Measurements from ENCODE around the gene MEGF6.

The MEGF6 gene

DNA sequence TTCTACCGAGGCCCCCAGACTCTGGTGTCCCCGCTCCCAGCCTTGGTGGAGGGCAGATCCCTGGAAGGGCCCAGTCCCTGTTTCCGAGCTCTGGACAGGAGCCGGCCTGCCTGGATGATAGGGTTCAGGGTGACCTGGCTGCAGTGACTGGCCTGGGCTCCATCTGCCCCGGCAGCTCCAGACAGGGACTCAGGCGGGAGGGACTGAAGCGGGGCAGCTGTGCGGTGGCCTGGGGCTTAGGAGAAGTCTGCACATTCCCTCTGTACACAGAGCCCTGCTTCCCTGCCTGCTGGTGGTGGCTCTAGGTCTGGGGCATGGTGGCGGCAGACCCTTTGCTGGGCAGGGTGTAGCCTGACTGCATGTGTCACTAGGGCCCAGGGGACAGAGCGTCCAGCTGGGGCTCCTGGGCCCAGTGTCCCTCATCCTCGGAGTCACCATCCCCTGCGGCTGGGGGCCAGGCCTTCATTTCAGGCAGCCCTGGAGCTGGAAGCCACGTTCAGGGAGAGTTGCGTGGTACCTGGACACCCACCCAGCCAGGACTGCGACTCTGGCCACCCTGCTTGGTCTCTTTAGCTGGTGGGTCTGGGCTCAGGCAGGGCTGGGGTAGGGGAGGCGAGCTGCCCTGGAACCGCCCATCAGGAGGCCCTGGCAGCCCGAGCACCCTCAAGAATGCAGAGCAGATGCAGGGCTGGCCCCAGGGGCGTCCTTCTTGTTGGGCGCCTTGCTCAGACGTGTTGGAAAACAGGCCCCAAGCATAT is 147.2 kb downstream of the MEGF6 start:
- no peaks in the 10 kb centered on the region for H3K36me3 Mint-ChIP-seq (ENCODE audit: low read depth)
- no peaks in the 10 kb centered on the region for H3K4me1 Mint-ChIP-seq (ENCODE audit: low read depth)
- H3K27me3 Mint-ChIP-seq: peaks cover 3% of the 10 kb centered on the region
- no peak overlapping the region for H3K27ac Mint-ChIP-seq
- H3K9me3 Mint-ChIP-seq: no peaks in the 10 kb centered on the region
- no peak overlapping the region for H3K4me3 Mint-ChIP-seq
- intact Hi-C loops (cut with micrococcal nuclease): no loop called here

DNA sequence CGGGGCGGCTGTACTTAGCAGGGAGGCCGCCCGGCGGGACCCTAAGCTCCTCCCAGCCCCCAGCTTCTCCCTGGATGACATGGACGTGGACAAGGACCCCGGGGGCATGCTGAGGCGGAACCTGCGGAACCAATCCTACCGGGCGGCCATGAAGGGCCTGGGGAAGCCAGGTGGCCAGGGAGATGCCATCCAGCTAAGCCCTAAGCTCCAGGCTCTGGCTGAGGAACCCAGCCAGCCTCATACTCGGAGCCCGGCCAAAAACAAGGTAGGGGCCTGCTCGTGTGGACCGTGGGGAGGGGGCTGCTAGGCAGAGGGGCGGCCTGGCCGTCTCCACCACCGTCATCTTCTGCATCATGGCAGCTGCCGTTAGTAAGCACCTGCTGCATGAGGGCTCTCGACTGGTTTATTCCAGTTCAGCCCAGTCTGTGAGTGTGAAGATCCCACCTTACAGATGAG is 147.9 kb downstream of the MEGF6 start:
- Mint-ChIP-seq H3K9me3 (no peaks in the 10 kb centered on the region), H3K36me3 (ENCODE audit: low read depth) (no peaks in the 10 kb centered on the region), H3K27ac (no peak overlapping the region), H3K4me3 (no peak overlapping the region), H3K4me1 (ENCODE audit: low read depth) (no peaks in the 10 kb centered on the region), H3K27me3 (peaks cover 7% of the 10 kb centered on the region)
- intact Hi-C loops (cut with micrococcal nuclease): no loop called here

DNA sequence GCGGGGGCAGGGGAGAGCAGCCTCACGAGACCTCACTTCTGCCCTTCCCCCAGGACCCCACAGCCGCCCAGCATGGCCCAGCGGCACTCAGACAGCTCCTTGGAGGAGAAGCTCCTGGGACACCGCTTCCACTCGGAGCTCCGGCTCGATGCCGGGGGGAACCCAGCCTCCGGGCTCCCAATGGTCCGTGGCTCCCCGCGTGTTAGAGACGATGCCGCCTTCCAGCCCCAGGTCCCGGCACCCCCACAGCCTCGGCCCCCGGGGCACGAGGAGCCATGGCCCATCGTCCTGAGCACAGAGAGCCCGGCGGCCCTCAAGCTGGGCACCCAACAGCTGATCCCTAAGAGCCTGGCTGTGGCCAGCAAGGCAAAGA is 148.3 kb downstream of the MEGF6 start:
- intact Hi-C loops (cut with micrococcal nuclease): no loop called here
- Mint-ChIP-seq H3K27ac (no peak overlapping the region), H3K27me3 (peaks cover 9% of the 10 kb centered on the region), H3K4me3 (no peak overlapping the region), H3K9me3 (no peaks in the 10 kb centered on the region), H3K36me3 (ENCODE audit: low read depth) (no peaks in the 10 kb centered on the region), H3K4me1 (ENCODE audit: low read depth) (no peaks in the 10 kb centered on the region)

DNA sequence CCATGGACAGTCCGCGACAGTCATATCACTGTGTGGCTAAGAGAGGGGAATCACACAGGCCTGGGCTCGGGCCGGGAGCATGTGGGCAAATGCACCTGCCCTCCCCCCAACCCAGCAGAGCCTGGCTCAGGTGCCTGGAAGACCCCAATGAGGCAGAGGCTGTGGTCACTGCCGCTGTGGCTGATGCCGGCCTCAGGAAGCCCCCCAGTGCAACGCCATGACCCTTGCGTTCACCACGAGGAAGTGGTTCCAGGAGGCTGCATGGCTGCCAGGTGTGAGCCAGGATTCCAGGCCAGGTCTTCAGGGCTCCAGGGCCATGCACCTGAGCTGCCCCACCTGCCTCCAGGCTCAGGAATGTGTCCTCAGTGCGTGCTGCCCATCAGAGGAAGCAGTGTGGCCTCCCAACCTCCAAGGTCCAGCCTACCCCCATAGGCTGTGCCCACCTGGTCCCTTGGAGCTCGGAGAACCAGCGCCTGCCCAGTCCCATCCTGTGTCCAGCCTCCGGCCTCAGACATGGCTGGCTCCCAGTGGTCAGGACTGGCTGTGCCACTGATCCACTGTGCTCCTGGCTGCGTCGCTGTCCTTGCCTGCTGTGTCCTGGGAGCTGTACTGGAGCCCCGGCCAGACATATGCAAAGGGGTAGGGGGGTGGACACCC is 148.8 kb downstream of the MEGF6 start:
- Mint-ChIP-seq H3K4me3 (no peak overlapping the region), H3K9me3 (no peaks in the 10 kb centered on the region), H3K36me3 (ENCODE audit: low read depth) (no peaks in the 10 kb centered on the region), H3K4me1 (ENCODE audit: low read depth) (no peaks in the 10 kb centered on the region), H3K27ac (no peak overlapping the region), H3K27me3 (peaks cover 9% of the 10 kb centered on the region)
- intact Hi-C loops (cut with micrococcal nuclease): no loop called here

GRCh38 chr1:3461934-3462275 is 149.4 kb downstream of the MEGF6 start:
- no peak overlapping the region for H3K27ac Mint-ChIP-seq
- no peaks in the 10 kb centered on the region for H3K4me1 Mint-ChIP-seq (ENCODE audit: low read depth)
- no peaks in the 10 kb centered on the region for H3K36me3 Mint-ChIP-seq (ENCODE audit: low read depth)
- intact Hi-C loops (cut with micrococcal nuclease): no loop called here
- no peaks in the 10 kb centered on the region for H3K9me3 Mint-ChIP-seq
- H3K27me3 Mint-ChIP-seq: peaks cover 15% of the 10 kb centered on the region
- H3K4me3 Mint-ChIP-seq: no peak overlapping the region

DNA sequence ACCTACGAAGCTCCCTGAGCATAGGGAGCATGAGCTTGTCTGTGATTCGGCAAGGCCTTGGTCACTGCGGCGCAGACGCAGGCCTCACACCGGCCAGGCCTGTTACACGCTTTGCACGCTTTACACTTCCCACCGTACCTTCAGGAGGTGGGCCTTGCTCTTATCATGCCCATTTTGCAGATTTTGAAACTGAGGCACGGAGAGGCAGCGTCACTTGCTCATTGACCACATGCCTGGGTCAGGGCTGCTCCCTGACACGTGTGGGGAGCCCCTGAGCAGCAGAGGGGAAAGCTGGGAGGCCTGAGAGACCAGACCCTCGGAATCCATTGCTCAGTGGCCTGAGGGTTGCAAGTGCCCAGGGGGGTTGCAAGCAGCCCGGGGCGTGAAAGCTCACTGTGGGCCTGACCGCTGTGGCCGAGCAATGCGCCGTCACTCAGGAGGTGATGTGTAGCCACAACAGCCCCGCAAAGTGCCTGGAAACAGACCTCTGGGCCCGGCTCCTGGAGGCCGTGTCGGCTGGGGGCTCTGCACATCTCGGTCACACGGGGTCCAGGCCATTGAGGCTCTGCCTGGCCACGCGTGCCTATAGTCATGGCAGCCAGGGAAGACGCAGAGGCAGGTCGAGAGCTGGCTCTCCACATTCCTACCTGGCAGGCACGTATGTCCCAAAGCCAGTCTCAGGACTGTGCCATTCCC is 149.9 kb downstream of the MEGF6 start:
- intact Hi-C loops (cut with micrococcal nuclease): no loop called here
- no peak overlapping the region for H3K4me3 Mint-ChIP-seq
- no peaks in the 10 kb centered on the region for H3K9me3 Mint-ChIP-seq
- no peaks in the 10 kb centered on the region for H3K36me3 Mint-ChIP-seq (ENCODE audit: low read depth)
- H3K27ac Mint-ChIP-seq: no peak overlapping the region
- no peaks in the 10 kb centered on the region for H3K4me1 Mint-ChIP-seq (ENCODE audit: low read depth)
- H3K27me3 Mint-ChIP-seq: peaks cover 17% of the 10 kb centered on the region

DNA sequence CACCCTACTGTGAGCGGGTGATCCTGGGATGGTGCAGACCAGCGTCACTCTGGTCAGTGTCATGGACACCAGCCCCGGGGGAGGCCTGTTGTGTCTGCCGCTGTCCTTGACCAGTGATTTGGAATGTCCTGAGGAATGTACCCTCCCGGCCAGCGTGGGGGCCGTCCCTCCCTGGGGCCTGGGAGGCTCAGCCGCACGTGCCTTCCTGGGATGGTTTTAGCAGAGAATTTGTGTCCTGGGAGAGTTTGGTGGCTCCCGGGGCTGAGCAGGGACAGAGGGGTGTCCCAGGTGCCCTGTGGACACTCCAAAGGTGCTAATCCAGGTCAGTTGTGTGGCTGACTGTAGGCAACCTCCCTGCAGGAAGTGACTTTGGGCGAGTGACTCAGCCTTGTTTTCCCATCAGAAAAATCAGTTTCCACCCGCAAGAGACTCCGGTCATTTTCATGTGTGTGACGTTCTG is 150.6 kb downstream of the MEGF6 start:
- Mint-ChIP-seq H3K9me3 (no peaks in the 10 kb centered on the region), H3K27ac (no peak overlapping the region), H3K27me3 (peaks cover 22% of the 10 kb centered on the region), H3K36me3 (ENCODE audit: low read depth) (no peaks in the 10 kb centered on the region), H3K4me3 (no peak overlapping the region), H3K4me1 (ENCODE audit: low read depth) (no peaks in the 10 kb centered on the region)
- intact Hi-C loops (cut with micrococcal nuclease): no loop called here

- no peaks in the 10 kb centered on the region for H3K9me3 Mint-ChIP-seq
- peaks cover 2% of the 10 kb centered on the region for H3K4me1 Mint-ChIP-seq (ENCODE audit: low read depth)
- intact Hi-C loops (cut with micrococcal nuclease): no loop called here
- H3K36me3 Mint-ChIP-seq (ENCODE audit: low read depth): no peaks in the 10 kb centered on the region
- H3K27me3 Mint-ChIP-seq: peaks cover 28% of the 10 kb centered on the region
- no peak overlapping the region for H3K4me3 Mint-ChIP-seq
- H3K27ac Mint-ChIP-seq: no peak overlapping the region
Measured at GRCh38 chr1:3459940-3460671, 151.2 kb downstream of the MEGF6 start.

DNA sequence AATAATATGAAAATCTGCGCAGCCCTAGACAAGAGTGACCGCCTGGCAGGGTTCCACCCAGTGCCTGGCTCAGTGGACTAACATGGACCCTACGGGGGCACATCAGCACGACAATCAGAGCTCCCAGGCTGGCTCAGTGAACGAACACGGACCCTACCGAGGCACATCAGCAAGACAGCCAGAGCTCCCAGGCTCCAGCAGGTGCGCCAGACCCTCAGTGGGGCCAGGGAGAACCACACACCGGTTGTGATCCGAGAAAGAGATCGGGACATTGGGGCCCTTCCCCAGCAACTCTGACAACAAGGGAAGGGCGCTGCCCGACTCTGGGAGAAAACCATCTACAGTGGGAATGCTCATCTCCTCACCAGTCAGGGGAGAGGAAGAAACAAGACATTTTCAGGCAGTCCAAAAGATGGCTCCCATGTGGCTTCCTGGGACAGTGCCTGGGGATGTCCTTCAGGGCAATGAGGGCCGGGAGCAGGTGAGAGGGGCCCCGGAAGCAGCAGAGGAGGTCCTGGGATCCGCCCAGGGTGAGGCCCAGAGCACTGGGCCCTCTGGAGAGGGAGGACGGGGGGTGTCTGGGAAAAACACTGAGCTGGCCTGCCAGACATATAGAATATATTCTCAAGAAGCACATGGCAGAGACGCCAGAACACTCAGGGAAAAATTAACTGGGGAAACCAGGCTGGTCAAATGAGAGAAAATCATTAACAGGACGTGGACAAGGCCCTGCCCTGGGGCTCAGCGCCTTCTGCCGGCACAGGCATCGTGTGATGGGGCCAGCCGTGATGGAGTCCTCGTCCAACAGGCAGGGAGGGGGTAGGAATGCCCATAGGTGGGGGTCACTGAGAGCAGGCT is 152.0 kb downstream of the MEGF6 start:
- no peak overlapping the region for H3K4me3 Mint-ChIP-seq
- H3K4me1 Mint-ChIP-seq (ENCODE audit: low read depth): peaks cover 5% of the 10 kb centered on the region
- no peak overlapping the region for H3K27ac Mint-ChIP-seq
- no peaks in the 10 kb centered on the region for H3K9me3 Mint-ChIP-seq
- H3K27me3 Mint-ChIP-seq: peaks cover 31% of the 10 kb centered on the region
- H3K36me3 Mint-ChIP-seq (ENCODE audit: low read depth): no peaks in the 10 kb centered on the region
- intact Hi-C loops (cut with micrococcal nuclease): no loop called here

DNA sequence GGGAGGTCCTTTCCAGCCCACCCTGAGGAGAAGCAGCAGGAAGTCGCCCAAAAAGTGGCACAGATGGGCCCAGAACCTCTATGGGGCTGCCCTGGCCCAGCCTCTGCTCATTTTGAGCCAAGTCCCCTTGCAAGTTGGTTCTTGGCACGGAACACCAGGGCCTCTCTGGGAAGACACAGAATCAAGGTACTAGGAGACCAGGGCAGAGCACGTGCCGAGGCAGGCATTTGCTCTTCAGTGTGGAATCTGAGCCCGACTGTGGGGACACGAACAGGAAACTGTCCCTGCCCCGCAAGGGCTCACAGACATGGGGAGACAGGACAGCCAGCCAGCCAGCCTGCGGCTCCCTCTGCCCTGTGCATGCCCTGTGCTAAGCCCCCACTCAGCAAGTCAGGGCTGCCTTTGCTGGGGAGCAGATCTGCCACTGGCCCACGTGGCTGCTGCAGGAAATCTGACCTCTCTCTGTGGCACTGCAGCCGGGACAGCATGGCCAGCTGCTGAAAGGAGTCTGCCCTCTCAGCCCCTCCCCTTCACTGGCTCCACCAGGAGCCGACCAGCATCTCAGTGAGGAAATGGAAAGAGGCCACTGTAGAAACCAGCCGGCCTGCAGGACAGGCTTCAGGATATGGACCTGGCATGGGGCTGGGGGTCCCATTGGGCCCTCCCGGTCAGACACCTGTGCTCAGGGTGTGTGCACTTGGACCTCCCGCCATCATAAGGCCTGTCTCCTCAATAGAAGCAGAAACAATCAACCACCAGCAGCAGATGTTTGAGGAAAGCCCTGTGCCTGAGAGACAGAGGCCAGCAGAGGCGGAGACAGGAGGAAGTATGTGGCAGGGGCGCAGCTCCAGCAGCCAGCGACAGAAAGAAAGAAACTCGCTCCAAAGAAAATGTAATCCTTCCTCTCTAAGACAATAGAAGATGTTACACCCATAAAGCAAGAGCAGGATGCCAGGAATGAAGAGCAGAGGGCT is 153.1 kb downstream of the MEGF6 start:
- no peaks in the 10 kb centered on the region for H3K9me3 Mint-ChIP-seq
- peaks cover 7% of the 10 kb centered on the region for H3K4me1 Mint-ChIP-seq (ENCODE audit: low read depth)
- H3K36me3 Mint-ChIP-seq (ENCODE audit: low read depth): no peaks in the 10 kb centered on the region
- no peak overlapping the region for H3K4me3 Mint-ChIP-seq
- intact Hi-C loops (cut with micrococcal nuclease): no loop called here
- no peak overlapping the region for H3K27ac Mint-ChIP-seq
- peaks cover 41% of the 10 kb centered on the region for H3K27me3 Mint-ChIP-seq

- Mint-ChIP-seq H3K9me3 (no peaks in the 10 kb centered on the region), H3K27ac (no peak overlapping the region), H3K27me3 (peaks cover 49% of the 10 kb centered on the region), H3K36me3 (ENCODE audit: low read depth) (no peaks in the 10 kb centered on the region), H3K4me3 (no peak overlapping the region), H3K4me1 (ENCODE audit: low read depth) (peaks cover 9% of the 10 kb centered on the region)
- intact Hi-C loops (cut with micrococcal nuclease): no loop called here
Measured at GRCh38 chr1:3456964-3457909, 154.1 kb downstream of the MEGF6 start.
